K562 (cell line): ENCODE data around the gene KLHDC7A. TPM values are rescaled to one million over a fixed set of nuclear protein-coding genes. Genes with fewer than 3 reads are reported as not detected.

Source experiments
- CBFA2T2 ChIP-seq: fragments of 450-650 bp; conservative IDR thresholded peaks from 2 replicates; pipeline ENCODE4 v1.6.1; 2017; ENCODE audit warnings: mild to moderate bottlenecking
- CBFA2T3 ChIP-seq: fragments of 450-650 bp; IDR thresholded peaks from 2 replicates; pipeline ENCODE4 v1.6.1; 2017
- ESRRB ChIP-seq: fragments of 250-450 bp; sonication (Bioruptor Pico); IDR thresholded peaks from 2 replicates; pipeline ENCODE4 v1.5.0; 2020; ENCODE audit warnings: mild to moderate bottlenecking, moderate library complexity, borderline replicate concordance
- FOXJ2 ChIP-seq: fragments of 200-800 bp; sonication (Bioruptor generic); IDR thresholded peaks from 2 replicates; pipeline ENCODE4 v1.6.1; 2016; ENCODE audit warnings: missing genetic modification characterization, missing compliant biosample characterization
- GABPB2 ChIP-seq: fragments of 250-450 bp; sonication (Bioruptor Pico); conservative IDR thresholded peaks from 2 replicates; pipeline ENCODE4 v1.5.1; 2021; ENCODE audit warnings: mild to moderate bottlenecking
- MCM5 ChIP-seq: fragments of 450-650 bp; IDR thresholded peaks from 2 replicates; pipeline ENCODE4 v1.6.1; 2016; ENCODE audit warnings: low read depth
- MED1 ChIP-seq: sonication (generic); formaldehyde crosslinking; IDR thresholded peaks from 2 replicates; pipeline ENCODE4 v1.8.1; 2023; ENCODE audit warnings: missing genetic modification reagents, borderline replicate concordance
- MIER1 ChIP-seq: fragments of 450-650 bp; IDR thresholded peaks from 2 replicates; pipeline ENCODE4 v1.6.1; 2016; ENCODE audit warnings: antibody characterized with exemption, mild to moderate bottlenecking, low read depth
- PHB2 ChIP-seq: fragments of 450-650 bp; IDR thresholded peaks from 2 replicates; pipeline ENCODE4 v1.6.1; 2017; ENCODE audit warnings: low read depth
- POLR2B ChIP-seq: fragments of 450-650 bp; IDR thresholded peaks from 2 replicates; pipeline ENCODE4 v1.6.1; 2018; ENCODE audit warnings: low read depth; ENCODE audit not compliant: partially characterized antibody
- PRDM10 ChIP-seq: fragments of 450-650 bp; IDR thresholded peaks from 2 replicates; pipeline ENCODE4 v1.6.1; 2018; ENCODE audit not compliant: partially characterized antibody
- TAF1 ChIP-seq: IDR thresholded peaks from 2 replicates; pipeline ENCODE4 v1.6.1; 2011; ENCODE audit warnings: mild to moderate bottlenecking, low read length, moderate library complexity; ENCODE audit not compliant: insufficient read depth, control insufficient read depth, severe bottlenecking; ENCODE audit errors: extremely low read depth
- XRCC5 ChIP-seq: fragments of 200-400 bp; formaldehyde crosslinking; IDR thresholded peaks from 2 replicates; pipeline ENCODE4 v1.6.1; 2017; ENCODE audit warnings: low read depth, mild to moderate bottlenecking, low read length
- YBX1 ChIP-seq: fragments of 450-650 bp; IDR thresholded peaks from 2 replicates; pipeline ENCODE4 v1.7.1; 2016; ENCODE audit warnings: mild to moderate bottlenecking
- ZNF766 ChIP-seq: fragments of 200-800 bp; sonication (Bioruptor generic); conservative IDR thresholded peaks from 2 replicates; pipeline ENCODE4 v1.6.1; 2016; ENCODE audit warnings: missing genetic modification characterization, missing compliant biosample characterization
- polyA plus RNA-seq, 8 experiments: library from polyadenylated mRNA; depleted of rRNA in 4 of 8; stranded (reverse) in 5 of 8; unstranded in 3 of 8; fragments of >200 nt; fragmentation: Nextera tagmentation in 2 of 8; fragmentation: Illumina TruSeq in 1 of 8; extraction: Ambion mirVana in 2 of 8; extraction: Trizol in 1 of 8; gene quantifications; 2 replicates each; pipeline versions ENCODE4 v1.2.1 to v1.2.3, GENCODE V29; 2011 to 2014; ENCODE audit warnings: inconsistent platforms in 1 of 8, missing spikeins in 1 of 8
- total RNA-seq, 7 experiments: library from RNA; depleted of rRNA in 6 of 7; stranded (reverse); fragments of >200 nt in 6 of 7; fragmentation: Illumina TruSeq in 2 of 7; extraction: Trizol in 2 of 7; gene quantifications; 2 replicates each; pipeline versions ENCODE4 v1.2.1 to v1.2.3, GENCODE V29; 2011 to 2021; ENCODE audit warnings: low replicate concordance in 1 of 7
- TF ChIP-seq, protein P1 (sequence below): IDR thresholded peaks from 3 replicates; pipeline ENCODE4 v1.6.1; 2011; ENCODE audit warnings: borderline replicate concordance, mild to moderate bottlenecking; ENCODE audit not compliant: insufficient read length, insufficient read depth
- TF ChIP-seq, protein P2 (sequence below): fragments of 250-450 bp; sonication (Bioruptor Pico); IDR thresholded peaks from 2 replicates; pipeline ENCODE4 v1.5.0; 2021; ENCODE audit warnings: mild to moderate bottlenecking, moderate library complexity

KLHDC7A gene
- total and polyA plus RNA-seq, 9 of the 15 experiments (the other 6 are each of a cell fraction or from before 2014, with no cell fraction given) = 0.01 to 0.02 (median 0.01) TPM; not detected in 6

- TF ChIP-seq, protein P1, sequence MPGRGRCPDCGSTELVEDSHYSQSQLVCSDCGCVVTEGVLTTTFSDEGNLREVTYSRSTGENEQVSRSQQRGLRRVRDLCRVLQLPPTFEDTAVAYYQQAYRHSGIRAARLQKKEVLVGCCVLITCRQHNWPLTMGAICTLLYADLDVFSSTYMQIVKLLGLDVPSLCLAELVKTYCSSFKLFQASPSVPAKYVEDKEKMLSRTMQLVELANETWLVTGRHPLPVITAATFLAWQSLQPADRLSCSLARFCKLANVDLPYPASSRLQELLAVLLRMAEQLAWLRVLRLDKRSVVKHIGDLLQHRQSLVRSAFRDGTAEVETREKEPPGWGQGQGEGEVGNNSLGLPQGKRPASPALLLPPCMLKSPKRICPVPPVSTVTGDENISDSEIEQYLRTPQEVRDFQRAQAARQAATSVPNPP = no peak
- TF ChIP-seq XRCC5 (no peak), FOXJ2 (tag) (no peak), YBX1 (no peak), MED1 (no peak), PHB2 (no peak), TAF1 (no peak), MIER1 (no peak), GABPB2 (CRISPR knock-in tag) (no peak), ESRRB (CRISPR knock-in tag) (no peak), POLR2B (no peak), PRDM10 (no peak), MCM5 (no peak), ZNF766 (peak; percentile 93), CBFA2T3 (peak; percentile 78), CBFA2T2 (peak; percentile 52)
- TF ChIP-seq, protein P2, sequence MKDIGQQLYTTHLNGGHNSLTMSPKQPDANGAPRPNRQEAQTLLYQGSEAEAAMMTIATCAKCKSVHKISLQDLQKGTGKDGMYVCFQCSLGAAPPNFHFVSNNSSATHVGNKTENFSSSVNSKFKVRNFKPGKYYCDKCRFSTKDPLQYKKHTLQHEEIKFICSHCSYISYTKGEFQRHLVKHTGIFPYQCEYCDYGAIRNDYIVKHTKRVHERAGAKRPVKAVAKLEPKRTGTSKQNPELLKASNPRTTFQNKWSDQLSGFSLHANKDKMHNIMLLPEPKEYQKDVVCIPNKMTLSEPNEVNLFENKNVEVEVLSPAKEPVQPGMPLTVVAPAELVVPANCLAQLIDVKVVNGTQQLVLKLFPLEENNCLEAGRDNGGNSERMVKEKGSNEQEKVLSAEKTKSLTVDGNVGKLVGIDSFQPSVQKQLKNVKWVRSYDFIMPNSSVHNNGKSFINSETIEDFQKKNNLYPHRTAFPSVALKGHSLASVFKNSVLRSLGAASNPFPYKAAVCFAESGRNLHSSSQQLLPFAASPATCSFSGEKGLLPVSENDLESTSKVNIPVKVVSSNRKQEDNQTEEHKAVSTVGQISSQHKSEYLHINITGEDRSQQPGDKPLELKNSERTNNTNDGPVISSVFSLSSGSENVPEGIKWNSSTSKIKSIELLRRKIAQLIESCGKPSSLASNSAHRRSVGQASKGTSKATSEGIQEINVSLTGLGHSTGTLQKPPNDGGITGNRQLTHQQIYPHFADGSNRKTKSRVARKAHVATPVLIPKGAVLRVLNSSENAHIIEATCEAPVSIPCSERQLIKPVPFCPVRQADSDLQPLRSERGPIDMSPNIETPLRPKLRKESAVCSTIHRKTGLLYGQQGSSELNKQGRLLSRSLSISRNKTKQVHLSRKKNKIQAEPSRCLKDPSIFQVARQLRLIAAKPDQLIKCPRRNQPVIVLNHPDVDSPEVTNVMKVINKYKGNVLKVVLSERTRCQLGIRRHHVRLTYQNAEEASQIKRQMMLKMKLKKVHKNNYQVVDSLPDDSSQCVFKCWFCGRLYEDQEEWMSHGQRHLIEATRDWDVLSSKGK = peak; percentile 52; the same call in 1 of the 2 replicates
Observed at GRCh38 chr1:18443587-18444520, 36.9 kb upstream of the KLHDC7A start (continued).
